Measurements from ENCODE around the gene PEAK3. TPM values are rescaled to one million over a fixed set of nuclear protein-coding genes. Genes with fewer than 3 reads are reported as not detected.

The PEAK3 gene
- total RNA-seq, 1 donor from 2014 or later, result 0.28 TPM

DNA sequence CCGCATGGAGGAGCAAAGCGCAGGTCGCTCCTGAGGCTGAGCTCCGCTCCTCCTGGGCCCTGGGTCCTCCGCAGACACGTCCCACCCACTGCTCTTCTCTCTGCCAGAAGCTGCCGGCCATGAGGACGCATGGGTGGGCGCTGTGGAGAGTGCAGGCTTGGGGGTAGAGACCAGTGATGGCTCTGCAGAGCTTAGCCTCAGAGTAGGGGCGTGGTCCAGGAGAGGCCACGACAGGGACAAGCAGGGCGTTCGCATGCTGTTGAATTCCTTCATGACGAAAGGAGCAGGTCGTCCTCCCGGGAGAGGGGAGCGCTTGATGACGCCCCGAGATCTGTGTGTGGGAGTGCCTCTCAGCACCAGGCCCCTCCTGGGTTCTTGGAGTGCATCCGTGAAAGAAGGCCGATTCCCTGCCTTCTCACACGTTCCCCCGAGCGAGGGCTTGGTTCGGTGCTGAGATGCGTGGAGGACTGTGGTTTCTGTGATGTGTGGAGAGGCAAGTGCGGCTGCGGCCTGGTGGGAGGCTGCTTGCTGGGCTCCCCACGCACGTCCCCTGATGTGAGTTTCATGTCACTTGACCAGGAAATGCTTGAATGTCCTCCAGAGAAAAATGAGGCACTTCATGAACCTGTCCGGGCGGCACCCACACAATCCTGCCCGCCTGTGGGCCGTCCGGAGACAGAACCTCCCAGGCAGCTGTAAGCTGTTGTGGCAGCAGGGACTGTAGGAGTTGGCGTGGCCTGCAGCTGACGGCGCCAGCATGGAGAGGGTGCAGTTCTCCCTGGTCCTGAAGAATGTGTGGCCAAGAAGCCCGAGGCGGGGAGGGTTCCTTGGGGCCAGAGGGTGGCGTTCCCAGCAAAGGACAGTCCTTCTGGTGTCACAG is 40.9 kb downstream of the PEAK3 start:
- no peak for DNase-seq (ENCODE audit: low spot score)
- ATAC-seq, result no peak

DNA sequence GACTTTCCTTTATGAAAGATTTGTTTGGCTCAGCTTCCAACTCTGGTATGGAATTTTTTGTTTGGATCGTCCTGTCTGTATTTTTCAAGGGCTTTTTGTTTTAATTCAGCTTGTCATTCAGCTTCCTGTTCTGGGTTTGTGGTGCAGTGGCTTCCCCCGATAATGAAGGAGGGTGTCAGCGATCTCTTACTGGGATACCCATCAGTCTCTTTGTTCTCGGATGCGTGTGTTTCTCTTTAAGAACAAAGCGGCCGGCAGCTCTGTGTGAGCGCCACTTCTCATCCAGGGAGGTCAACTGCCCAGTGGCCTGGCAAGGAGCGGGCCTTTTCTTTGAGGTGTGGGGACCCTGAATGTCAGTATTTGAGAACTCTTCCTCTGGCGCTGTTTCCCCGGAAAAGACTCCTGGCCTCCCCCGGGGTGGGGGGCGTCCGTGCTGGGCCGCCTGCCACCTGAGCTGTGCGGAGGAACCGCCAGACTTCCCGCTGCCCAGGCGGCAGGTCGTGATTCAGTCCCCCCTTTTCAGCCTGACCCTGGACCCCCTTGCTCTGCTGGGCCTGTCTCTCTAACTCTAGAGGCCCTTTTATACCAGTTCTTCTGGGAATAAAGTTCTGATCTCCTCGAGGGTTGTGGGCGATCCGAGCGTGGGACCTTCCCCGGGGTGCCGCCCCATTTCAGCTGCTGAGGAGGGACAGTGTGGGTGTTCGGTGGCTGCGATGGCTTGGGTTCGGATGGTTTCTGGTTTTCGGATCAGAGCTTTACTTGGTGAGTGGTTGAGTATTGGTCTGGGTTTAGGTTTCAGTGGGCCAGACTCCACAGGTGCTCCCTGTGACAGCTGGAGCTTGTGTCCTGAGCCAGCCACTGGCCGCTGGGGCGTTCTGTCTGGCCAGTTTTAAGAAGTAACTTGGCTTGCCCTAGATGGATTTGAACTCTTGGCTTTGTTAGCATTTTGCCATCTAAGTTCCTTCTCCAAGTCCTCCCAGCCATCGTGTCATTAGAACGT is 41.9 kb downstream of the PEAK3 start:
- ATAC-seq (no peak), DNase-seq (ENCODE audit: low spot score) (no peak)

DNA sequence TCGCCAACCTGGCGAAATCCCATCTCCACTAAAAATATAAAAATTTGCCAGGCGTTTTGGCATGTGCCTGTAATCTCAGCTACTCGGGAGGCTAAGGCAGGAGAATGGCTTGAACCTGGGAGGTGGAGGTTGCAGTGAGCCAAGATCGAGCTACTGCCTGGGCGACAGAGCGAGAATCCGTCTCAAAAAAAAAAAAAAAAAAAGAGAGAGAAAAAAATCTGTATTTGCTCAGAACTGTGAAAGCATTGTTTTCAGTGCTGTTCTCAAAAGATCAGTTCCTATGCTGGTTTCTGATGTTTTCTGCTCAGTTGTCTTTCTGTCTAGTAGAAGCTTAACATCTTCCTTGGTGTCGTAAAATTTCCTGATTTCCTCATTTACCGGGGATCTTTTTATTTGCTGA is 42.8 kb downstream of the PEAK3 start:
- ATAC-seq (no peak), DNase-seq (ENCODE audit: low spot score) (no peak)

DNA sequence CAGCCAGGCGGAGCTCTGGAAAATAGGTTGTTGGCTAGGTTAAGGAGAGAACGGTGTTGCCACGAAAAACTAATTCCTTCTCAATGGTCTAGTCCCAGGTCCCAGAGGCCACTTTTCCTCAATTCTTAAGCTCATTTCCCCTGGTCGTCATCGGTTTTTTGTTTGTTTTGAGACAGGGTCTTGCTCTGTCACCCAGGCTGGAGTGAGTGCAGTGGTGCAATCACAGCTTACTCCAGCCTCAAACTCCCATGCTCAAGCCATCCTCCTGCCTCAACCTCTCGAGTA is 44.2 kb downstream of the PEAK3 start:
- DNase-seq (ENCODE audit: low spot score), result no peak
- ATAC-seq, result no peak

DNA sequence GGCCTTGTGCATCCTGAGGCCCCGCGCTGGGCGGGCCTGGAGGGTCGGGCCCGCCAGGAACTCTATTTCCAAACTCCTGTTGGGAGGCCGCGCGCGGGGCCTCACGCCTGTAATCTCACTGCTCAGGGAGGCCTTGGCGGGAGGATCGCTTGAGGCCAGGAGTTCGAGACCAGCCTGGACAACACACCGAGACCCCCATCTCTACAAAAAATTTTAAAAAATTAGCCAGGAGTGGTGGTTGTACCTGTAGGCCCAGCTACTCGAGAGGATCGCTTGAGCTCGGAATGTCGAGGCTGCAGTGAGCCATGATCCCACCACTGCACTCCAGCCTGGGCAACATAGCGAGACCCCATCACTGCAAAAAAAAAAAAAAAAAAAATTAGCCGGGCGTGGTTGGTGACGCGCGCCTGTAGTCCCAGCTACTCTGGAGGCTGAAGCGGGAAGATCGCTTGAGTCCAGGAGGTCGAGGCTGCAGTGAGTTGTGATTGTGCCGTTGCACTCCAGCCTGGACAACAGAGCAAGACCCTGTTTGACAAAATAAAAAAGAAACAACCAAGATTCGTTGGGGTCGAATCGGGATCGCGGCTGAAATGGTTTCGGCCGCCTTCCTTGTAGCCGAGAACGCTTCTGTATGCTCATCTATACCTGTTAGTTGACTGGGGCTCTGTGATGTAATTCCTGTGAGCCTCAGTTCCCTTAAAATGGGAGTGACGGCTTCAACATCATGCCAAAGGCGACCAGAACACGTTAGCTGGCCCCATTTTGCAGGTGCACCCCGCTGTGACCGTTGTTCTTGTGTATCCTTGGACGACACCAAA is 44.7 kb downstream of the PEAK3 start:
- no peak for DNase-seq (ENCODE audit: low spot score)

DNA sequence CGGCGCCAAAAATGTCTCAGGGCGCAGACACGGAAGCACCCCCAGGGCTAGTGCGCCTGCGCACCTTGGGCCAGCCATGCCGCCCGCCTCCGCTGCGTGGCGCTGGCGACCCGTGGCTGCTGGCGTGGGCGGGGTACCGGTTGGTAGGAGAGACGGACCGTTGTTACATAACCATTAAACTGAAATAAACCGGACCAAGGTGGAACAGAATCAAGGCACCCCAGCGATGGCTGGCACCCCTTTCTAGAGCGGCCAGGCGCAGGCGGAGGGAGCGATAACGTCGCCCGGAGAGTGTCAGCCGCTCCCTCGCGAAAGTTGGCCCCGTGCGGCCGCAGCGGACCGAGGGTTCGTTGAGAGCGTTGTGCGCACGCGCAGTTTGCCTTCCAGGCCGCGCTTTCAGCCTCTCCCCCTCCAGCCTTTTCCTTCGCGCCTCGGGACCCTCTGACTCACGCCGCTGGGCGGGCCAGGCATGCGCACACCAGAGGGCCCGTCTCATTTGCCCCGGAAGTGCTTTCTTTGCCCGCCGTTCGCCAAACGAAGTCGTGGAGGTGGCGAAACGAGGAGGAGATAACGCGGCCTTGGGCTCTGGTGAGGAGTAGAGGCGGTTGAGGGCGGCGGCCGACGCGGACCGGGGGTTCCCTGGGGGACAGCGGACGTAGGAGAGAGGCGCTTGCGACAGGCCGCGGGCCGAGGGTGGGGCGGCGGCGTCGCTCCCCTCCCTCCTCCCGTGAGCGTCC is 45.5 kb downstream of the PEAK3 start, which contains the start of the genes PLEKHJ1 and SF3A2:
Gene PLEKHJ1 (minus strand): TSS at position 16 of the 737 bp plus-strand sequence. CDS start 81 bp downstream, outside the sequence.
Gene SF3A2 (plus strand): TSS at position 511 of the 737 bp plus-strand sequence. CDS start 6,595 bp downstream, outside the sequence.
- DNase-seq (ENCODE audit: low spot score) (peak; percentile 97), ATAC-seq (peak; percentile 89)

More for the DNA sequence above, 44.7 kb downstream of the PEAK3 start:
- ATAC-seq, result no peak

DNA sequence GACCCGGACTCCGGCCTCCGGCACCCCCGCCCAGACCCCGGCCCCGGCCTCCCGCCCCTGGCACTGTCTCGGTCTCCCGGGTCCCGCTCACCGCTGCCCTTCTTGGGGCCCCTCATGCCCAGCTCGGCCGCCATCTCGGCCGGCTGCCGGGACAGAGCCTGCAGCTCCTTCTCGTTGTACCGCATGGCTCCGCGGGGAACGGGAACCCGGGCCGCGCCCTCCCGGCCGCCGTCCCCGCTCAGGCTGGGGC is 46.0 kb downstream of the PEAK3 start:
- DNase-seq (ENCODE audit: low spot score) (no peak), ATAC-seq (no peak)

DNA sequence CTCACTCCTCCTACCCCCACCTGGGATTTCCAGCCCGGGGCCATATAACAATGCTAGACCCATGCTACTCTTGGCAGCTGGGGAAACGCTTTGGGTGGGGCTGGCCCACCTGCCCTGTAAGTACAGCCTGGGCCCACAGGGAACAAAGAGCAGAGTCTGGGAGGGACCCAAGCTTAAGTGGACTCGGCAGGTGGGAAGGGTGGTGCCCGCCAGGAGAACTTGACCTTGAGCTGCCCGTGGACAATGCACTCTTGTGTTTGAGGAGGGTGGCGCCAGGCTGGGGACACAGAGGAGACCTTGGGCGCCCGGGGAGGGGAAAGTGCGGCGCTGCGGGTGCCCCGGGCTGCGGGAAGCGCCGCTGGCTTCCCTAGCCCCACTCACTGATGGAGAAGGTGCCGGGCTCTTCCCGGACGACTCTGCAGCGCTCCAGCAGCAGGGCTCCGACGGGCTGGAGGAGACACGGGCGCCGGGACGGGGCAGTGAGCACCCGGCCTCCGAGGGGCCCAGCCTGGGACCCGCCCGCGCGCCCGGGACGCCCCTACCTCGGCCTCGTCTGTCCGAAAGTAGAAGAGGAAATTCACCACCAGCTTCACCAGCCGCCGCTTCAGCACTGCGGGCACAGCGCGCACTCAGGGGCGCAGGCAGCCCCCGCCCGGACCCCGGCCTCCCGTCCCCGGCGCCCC is 46.5 kb downstream of the PEAK3 start:
- DNase-seq (ENCODE audit: low spot score), result no peak

DNA sequence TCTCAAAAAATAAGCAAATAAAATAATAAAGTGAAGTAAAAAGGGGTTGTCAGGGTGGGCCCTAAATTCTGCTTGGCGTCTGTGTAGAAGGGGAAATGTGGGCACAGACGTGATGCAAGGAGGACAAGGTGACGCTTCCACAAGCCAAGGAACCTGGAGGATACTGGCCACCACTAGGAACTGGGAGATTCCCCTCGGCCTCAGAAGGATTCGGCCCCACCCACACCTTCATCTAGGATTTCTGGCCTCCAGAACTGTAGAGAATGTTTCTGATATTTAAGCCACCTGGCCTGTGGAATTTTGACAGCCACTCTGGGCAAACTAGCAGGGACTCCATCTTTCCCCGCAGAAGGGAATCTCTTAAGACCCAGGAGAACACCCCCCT is 47.0 kb downstream of the PEAK3 start:
- DNase-seq (ENCODE audit: low spot score) (no peak), ATAC-seq (no peak)

More for the DNA sequence above, 46.5 kb downstream of the PEAK3 start:
- ATAC-seq, result peak; percentile 21

DNA sequence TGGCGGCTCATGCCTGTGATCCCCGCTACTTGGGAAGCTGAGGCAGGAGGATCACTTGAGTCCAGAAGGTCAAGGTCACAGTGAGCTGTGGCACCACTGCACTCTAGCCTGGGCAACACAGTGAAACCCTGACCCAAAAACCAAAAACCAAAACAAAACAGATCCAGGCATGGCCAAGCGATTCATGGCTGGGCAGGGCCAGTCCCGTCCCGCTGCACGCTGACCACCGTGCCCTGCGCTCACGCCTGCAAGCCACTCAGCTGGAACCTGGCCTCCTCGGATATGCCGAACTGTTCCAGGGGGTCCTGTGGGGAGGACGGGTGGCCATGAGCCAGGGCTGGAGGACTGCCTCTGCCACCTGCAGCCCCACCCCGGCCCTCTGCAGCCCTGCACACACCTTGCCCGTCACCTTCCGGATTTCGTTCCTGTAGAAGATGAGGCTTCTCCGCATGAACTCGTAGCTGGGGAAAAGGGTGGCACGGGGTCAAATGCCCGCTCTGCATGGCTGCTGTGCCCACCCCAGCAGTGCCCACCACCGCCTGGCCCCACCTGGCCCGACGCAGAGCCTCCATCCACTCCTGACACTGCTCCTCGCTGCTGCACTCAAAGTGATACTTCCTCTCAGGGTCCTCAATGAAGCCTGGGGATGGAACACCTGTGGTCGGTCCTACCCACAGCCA is 48.2 kb downstream of the PEAK3 start:
- DNase-seq (ENCODE audit: low spot score), result no peak

DNA sequence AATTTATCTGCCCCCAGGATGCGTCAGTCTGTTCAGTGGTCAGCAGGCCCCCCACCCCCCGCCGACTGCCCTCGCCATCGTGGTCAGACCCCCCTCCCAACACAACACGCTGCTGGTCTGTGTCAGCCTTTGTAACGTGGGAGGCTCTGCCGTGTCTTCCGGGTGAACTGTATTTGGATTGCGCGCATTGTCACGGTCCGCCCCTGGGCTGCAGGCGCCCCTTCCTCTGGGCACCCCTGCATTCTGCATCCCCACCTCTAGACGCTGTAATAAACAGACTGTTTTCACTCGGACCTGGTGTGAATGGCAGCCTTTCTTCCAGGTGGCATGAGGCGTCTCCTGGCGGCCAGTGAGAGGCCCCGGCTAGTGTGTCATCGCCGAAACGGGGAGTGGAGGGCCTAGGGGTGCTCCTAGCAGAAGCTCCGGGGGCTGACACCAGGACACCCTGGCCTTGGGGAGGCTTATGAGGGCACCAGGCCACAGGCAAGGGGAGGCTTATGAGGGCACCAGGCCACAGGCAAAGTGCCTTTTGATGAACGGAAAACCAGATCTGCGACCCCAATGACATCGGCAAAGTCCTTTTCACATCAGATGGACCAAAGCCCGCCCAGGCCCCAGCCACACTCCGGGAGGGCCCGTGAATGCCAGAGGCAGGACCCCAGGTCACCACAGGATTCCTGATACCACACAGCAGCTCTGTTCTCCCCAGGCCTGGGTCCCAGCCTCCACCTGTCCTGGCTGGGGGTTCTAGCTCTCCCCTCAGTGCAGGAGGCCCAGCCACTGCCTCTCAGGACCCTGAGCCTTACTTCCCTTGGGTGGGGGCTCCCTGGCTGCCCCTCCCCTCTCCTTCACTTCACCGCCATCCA is 49.5 kb downstream of the PEAK3 start:
- DNase-seq (ENCODE audit: low spot score), result no peak
- ATAC-seq, result no peak

More for the DNA sequence above, 48.2 kb downstream of the PEAK3 start:
- no peak for ATAC-seq

DNA sequence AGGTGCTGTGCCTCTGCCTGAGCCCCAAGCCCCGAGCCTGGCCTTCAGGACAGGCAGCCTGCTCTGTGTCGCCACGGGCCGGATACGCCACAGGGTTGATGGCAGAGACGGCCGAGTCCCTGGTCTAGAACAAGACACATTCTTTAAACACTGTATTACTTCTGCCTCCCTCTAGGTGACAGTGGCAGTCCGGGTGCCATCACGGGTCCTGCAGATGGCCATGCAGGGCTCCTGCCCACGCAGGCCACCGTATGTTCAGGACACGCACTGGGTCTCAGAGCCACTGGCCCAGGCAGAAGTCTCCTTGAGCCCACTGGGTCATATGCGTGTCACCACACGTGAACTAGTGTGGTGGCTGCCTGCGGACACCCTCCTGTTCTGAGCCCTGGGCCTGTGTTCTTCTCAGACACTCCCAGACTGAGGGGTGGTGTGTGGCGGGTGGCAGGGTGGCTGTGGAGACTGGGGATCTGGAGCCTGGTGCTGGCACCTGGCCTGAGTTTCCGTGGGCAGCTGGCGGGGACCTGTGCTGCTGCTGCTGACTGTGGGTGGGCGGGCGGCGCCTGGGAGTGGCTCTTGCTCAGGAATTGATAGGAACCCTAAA is 50.3 kb downstream of the PEAK3 start:
- no peak for ATAC-seq
- no peak for DNase-seq (ENCODE audit: low spot score)

DNA sequence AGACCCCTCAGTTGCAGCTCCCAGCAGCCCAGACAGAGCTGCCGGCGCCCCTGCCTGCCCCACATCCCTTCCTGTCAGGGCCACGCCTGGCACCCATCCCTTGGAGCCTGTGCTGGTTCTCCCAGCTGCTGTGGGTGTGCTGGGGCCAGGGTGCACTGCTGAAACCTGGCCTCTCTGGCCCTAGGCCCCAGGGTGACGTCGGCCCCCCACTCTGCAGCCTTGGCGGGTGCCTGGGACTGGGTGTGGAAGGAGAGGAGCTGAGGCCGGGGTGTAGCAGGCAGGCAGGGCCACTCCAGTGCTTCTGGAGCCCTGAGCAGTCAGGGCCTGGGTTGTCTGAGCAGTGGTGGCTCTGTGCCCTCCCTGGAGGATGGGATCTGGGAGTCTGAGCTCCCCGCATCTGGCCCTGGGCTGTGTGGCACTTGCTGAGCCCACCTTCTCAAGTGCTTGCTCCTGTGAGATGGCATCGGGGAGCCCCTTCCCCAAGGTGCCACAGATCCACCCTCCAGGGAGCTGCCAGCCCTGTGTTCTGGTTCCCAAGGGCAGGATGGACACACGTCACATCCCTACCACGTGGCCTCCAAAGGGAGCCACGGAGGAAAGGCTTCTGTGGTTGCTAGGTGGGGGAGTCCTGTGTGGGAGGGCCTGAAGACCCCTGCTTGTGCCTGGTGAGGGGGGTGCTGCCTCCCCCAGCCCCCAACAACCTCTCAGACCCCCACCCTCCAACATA is 51.0 kb downstream of the PEAK3 start:
- DNase-seq (ENCODE audit: low spot score), result no peak
- peak; percentile 2 for ATAC-seq

DNA sequence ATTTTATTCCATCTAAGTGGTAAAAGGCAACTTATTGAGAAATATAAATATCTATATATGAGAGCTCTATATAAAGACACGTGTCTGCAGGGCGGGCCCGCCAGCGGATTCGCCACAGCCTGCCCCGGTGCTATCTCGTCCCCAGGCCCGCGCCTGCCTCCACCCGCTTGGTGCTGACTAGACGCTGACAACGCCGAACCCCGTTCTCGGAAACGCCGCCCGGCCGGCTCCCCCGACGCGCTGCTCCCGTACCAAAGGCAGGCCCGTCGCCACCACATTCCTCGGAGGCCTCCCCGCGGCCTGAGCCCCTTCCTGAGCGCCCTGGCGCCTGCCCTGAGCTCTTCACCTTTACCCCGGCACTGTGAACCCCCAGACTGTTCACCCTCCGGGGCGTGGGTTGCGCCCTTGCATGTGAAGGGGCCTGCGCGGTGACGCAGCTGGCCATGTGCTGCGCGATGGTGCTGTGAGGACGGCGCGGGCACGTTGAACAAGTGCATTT is 51.9 kb downstream of the PEAK3 start:
- ATAC-seq, result no peak
- no peak for DNase-seq (ENCODE audit: low spot score)

DNA sequence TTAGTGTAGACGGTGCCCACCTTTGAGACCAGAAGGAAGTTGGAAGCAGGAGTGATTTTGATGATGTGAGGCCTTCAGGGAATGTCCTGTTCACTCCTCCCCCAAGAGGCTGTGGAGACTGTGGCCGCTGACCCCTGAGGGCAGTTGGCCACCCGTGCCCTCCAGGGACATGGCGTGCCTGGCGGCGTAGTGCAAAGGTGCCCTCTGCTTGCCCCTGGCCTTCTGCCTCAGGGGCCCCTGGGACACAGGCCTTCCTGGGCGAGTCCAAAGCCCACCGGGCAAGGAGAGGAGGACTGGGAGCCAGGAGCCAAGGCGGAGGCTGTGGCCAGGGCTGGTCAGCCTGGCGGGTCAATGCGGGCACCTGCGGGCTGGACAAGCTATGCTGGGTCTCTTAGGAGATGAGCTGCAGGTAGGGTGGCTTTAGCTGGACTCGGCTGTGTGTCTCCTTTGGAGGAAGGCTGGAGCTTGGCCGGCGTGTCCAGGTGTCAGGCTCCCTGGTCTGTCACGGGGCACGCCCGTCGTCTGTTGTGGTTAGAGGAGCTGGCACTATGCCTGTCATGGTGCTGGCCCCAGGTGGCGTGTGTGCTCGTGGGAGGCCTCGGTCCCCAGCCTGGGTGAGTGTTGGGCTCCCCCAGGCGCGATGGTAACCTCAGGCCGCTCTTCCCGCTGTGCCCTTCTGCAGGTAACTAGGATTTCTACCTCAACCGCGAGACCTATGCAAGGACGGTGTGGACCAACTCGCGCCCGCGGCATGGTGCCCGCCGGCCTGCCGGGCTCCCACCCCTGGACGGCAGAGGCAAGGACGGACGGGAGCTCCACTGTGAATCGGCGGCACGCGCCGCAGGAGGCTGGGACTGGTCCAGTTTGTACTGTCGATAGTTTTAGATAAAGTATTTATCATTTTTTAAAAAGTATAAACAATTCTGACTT is 52.6 kb downstream of the PEAK3 start:
- DNase-seq (ENCODE audit: low spot score) (peak; percentile 89), ATAC-seq (peak; percentile 73)

All from left lobe of liver (tissue), 2 donors.